NCI-H526 (cell line): ENCODE data around the gene TMEM79.

ENCODE experiments used
- DNase-seq, 2 experiments: peaks; one replicate each; lab custom pipeline; 2025; lab: John Stamatoyannopoulos, UW

The TMEM79 gene, protein sequence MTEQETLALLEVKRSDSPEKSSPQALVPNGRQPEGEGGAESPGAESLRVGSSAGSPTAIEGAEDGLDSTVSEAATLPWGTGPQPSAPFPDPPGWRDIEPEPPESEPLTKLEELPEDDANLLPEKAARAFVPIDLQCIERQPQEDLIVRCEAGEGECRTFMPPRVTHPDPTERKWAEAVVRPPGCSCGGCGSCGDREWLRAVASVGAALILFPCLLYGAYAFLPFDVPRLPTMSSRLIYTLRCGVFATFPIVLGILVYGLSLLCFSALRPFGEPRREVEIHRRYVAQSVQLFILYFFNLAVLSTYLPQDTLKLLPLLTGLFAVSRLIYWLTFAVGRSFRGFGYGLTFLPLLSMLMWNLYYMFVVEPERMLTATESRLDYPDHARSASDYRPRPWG

DNA sequence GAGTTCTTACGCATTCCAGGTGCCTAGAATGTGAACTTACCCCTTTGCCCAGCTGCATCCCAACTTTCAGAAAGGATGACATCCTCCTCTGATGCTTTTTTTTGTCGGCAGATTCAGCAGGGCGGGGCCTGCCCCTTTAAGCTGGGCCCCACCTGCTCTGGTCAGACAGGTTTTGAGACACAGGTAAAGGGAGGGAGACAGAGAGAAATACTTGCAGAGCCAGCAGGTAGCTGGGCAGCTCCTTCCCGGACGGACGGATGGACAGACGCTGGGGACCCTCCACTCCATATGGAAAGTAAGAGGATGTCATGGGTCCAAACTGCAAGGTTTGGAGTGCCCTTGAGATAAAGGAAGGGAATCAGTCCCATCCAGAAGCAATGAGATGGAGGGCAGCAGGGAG lies at the start of gene TMEM79:
TMEM79 (plus strand) TSS at position 214 of the 400 bp plus-strand sequence. CDS start 902 bp downstream, outside the sequence.
- DNase-seq, result peak; percentile 18 to 66

DNA sequence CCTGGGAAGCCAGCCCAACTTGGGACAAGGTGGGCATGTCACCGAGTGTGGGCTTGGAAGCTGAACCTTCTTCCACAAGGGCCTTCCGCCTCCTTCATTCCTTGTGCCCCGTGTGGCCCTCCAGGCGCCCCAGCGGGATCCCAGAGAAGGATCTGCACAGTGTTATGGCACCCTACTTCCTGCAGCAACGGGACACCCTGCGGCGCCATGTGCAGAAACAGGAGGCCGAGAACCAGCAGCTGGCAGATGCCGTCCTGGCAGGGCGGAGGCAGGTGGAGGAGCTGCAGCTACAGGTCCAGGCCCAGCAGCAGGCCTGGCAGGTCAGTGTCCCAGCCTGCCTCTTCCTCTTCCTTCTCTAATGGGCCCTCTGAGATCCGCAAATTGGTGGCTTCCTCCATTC lies 48.0 kb upstream of the TMEM79 start:
- no peak for DNase-seq

DNA sequence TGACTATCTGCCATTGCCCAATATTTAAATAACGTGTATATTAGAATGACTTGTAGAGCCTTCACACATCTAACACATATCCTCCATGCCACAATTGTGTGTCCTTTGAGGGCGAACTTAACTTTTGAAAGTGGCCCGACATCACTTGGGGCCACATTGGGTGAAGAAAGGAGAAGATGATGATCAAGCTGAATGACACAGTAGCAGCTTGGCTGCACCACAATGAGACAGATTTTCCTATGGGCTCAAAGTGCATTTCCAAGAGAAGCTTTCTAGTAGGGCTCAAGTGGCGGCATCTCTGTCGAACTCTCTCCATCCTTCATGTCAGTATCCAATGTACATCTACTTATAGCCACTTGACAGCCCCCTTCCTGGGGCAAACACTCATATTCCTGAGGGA lies 45.9 kb upstream of the TMEM79 start:
- DNase-seq, result no peak

DNA sequence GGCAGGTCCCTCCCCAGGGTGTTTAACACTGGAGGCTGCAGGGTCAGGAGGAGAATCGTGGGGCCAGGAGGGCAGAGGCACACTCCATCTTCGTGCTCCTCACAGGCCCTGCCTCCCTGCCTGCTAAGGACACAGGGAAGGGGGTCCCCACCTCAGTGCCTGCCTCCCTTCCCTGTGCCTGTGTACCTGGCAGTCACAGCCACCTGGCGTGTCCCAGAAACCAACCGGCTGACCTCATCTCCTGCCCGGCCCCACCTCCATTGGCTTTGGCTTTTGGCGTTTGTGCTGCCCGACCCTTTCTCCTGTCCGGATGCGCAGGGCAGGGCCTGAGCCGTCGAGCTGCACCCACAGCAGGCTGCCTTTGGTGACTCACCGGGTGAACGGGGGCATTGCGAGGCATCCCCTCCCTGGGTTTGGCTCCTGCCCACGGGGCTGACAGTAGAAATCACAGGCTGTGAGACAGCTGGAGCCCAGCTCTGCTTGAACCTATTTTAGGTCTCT lies 42.8 kb upstream of the TMEM79 start:
- DNase-seq, result no peak

DNA sequence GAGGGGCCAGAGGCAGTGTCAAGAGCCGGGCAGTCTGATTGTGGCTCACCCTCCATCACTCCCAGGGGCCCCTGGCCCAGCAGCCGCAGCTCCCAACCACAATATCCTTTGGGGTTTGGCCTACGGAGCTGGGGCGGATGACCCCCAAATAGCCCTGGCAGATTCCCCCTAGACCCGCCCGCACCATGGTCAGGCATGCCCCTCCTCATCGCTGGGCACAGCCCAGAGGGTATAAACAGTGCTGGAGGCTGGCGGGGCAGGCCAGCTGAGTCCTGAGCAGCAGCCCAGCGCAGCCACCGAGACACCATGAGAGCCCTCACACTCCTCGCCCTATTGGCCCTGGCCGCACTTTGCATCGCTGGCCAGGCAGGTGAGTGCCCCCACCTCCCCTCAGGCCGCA lies 42.2 kb upstream of the TMEM79 start, which contains the start of gene BGLAP:
BGLAP (plus strand) TSS at position 259 of the 400 bp plus-strand sequence; CDS start at position 307, 48 bp downstream.
- DNase-seq, result no peak

DNA sequence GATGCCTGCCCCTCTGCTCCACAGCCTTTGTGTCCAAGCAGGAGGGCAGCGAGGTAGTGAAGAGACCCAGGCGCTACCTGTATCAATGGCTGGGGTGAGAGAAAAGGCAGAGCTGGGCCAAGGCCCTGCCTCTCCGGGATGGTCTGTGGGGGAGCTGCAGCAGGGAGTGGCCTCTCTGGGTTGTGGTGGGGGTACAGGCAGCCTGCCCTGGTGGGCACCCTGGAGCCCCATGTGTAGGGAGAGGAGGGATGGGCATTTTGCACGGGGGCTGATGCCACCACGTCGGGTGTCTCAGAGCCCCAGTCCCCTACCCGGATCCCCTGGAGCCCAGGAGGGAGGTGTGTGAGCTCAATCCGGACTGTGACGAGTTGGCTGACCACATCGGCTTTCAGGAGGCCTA lies 41.4 kb upstream of the TMEM79 start:
- no peak for DNase-seq

DNA sequence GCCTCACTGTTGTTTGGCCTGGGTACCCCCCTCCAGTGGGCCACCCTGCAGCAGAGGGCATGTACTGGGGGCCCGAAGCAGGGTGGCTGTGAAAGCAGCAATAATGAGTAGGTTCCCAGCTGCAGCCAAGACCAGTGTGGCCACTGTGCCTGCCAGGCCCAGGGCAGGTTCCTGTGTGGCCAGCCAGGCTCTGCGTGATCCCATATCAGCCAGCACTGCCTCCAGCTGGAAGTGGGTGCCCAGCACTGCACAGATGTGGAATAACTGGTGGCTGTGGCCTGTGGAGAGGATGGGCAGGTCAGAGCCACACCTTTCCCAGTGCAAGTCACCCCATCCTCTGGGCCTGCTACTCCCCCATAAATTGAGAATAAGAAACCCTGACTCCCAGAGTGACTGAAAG lies 40.0 kb upstream of the TMEM79 start:
- DNase-seq, result no peak

DNA sequence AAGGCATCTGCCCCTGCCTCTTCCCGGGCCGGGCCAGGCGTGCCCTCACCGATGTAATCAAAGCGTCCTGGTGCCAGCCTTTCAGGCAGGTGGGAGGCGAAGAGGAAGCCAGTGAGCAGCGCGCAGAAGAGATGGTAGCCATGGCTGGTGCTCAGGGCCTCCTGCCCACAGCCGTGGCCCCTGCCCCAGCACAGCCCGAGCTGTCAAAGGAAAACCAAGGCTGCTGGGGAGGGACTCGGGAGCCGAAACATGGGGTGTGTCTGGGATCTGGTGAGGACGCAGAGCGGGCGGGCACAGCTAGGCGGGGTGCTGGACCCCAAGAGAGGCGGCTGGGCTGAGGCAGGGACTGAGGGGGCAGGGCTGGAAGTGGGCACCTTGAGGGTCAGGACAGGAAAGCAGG lies 39.4 kb upstream of the TMEM79 start:
- no peak for DNase-seq

DNA sequence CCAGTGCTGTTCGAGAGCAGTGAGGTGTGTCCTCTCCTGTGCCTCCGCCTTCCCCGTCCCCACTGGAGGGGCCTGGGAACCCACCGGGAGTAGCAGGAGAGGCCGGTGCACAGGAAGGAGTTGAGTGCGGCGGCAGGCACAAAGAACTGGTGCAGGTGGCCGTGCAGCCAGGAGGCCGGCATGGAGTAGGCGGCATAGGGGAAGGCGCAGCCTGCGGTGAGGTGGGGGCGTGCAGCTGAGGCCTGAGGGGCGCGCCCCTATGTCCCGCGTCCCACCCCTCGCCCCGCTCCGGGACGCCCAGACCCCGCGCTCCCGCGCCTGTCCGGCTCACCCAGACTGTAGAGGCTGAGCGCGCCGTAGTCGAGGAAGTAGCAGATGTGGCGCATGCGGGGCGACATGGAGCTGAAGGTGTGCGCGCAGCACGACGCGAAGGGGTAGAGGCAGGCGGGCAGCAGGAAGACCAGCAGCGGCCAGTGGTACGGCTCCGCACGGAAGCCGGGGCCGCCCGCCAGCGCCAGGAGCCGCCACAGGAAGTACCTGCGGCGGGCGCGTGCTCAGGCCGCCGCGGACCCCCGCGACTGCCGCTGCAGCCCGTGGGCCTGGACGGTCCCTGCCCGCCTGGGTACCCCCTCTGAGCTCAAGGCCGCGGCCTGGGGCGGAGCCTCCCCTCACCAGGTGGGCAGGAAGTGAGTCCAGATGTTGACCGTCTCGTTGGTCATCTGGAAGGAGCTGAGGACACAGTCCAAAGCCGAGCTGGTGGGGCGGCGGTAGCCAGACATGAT lies 38.5 kb upstream of the TMEM79 start:
- DNase-seq, result peak; percentile 39 to 86

DNA sequence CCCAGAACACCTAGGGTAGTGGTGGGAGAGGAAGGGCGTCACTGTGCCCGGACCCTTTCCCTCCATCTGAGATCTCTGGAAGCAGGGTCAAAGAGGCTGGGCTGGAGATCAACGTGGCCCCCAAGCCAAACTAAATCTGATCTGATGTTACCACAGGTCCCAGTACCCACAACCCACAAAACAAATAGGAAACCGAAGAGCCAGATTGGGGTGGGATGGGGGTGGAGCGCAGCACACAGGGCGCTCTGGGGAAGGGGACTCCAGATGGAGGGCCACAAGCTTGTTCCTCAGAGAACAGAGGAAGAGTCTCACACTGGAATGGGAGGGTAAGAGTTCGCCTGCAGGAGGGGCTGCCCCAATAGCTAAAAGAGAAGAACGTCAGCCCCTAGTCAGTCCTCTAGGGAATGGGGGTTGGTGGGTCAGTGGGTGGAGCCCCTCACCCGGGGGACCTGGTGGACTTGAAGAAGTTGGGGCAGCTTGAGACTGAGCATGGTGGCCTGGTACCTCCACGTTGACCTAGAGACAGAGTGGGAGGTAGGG lies 37.8 kb upstream of the TMEM79 start:
- DNase-seq, result peak in 1 of 2 experiments; percentile 55

DNA sequence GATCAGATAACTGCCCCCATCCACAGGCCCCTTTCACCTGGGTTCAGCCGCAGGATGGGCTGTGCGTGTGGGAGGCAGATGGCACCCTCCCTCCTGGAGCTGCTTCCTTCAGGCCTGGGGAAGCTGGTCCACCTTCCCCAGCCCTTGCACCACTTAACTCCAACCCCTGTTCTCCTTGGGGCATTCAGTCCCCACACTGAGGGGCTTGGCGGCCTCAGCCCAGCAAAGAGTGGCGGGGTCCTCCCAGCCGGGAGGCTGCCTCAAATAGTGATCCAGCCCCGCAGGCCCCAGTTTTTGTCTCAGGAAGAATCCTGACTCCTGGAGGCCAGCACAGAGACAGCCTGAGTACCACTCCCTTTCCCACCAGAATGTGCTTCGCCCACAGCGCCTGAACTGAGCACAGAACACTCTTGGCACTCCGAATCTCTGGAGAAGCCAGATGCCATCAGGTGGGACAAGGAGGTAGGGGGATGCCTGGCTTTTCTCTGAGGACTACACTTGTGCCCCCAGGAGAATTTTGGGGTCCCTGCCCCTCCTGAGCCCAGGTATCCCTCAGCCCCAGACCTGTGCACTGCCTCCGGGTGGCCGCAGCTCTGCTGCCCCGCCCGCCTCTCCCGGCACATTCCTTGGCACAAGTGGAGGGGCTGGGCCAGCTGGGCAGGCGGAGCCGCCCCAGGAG lies 37.2 kb upstream of the TMEM79 start:
- DNase-seq, result peak in 1 of 2 experiments; percentile 54

DNA sequence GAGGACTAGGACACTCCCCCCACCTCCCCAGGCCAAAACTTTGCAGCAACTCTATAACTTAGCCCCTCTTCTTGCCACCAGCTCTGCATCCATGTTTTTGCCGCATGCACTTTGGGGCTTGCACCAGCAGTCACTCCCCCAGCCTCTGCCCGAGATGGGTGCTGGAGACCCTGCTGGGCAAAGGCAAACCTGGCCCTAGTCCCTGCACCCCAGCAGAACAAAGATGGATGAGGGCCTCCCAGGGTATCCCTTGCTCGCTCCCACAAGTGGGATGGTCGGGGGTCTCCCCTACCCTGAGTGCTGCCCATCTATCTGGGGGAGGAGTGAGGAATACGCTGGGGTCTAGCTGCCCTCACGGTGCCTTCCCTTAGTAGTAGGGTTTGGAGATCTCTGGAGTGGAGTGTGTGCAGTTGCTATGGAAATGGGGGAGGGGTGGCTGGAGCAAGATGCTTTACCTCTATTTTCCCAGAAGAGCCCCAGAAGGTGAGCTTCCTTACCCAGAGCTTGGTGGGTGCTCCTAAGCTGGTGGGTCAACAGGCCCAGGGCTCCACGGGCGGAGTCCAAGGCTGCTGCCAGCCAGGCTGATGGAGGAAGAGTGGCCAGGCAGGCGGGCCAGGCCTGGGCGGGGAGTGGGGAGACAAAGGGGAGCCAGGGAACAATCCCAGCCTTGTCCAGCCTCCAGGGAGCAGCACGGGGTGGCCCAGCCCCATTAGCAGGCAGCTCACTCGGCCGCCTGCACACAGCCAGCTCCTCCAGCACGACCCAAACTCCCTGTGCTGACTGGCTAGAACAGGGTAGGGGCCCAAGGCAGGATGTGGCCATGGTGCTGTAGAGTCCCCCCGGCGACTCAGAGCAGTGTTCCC lies 36.4 kb upstream of the TMEM79 start, which contains the start of gene PAQR6:
PAQR6 (minus strand) TSS at position 597 of the 863 bp plus-strand sequence. CDS start 1,325 bp downstream, outside the sequence.
- DNase-seq, result peak in 1 of 2 experiments; percentile 64

DNA sequence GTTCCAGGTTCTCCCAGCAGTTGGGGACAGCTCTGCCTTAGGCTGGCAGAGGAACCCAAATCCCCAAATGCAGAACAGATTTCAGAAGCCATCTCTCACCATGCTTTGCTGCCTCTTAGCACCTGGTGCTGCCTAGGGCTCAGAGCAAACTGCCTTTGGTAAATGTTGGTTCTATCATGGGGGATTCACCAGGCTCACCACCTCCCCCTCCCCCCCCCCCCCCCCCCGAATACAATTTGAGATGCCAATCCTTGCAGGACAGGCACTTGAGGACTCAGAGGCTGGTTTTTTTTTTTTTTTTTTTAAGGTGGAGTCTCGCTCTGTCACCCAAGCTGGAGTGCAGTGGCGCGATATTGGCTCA lies 35.8 kb upstream of the TMEM79 start:
- DNase-seq, result no peak

DNA sequence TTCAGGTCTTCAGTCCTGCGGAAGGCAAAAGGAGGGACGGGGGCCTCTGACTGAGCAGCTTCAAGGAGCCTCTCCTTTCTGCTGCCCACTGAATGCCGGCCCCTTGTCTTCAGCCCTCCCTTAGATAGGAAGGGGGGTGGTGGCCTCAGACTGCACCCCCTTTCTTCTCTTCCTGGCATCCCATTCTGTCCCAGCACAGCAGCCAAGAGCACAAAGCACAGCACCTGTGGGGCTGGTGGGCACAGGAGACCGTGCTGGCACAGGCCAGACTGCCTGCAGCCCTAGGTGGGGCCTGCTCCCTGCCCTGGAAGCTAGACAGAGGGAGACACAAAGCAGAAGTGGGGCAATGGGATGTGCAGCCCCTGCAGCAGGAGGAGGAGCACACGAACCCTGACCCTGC lies 34.5 kb upstream of the TMEM79 start:
- no peak for DNase-seq

DNA sequence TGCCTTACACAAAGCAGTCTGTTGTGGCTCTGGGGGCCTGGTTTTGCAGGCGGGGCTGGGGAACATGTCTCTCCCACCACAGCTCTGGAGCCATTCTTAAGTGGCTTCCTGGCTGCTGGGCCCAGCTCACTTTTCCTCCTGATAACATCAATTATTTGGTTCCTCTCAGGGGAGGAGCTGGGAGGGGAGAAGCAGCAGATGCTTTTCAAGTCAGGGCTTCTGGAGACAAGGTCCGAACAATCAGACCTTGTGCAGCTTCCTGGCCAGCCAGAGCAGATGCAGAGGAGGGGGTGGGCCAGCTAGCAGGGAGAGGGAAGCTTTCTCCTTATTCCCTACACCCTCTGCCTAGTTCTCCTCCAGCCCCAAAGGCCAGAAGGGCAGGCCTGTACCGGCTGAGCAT lies 32.6 kb upstream of the TMEM79 start:
- no peak for DNase-seq

DNA sequence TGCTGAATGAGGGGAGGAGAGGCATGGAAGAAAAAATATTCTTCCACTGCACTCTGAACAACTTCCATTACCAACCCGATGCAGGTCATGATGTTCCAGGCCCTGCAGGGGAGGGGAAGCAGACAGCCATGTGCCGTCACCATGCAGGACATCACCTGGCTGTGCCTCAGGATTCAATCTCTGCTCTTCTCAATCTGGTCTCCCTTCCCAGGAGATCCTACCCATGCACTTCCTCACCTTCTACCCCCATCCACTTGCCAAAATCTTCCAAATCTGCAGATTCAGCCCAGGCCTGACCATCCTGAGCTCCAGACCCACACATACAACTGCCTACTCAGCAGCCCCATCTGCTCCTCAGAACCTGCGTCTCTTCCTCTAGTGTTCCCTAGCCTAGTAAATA lies 30.5 kb upstream of the TMEM79 start:
- no peak for DNase-seq

DNA sequence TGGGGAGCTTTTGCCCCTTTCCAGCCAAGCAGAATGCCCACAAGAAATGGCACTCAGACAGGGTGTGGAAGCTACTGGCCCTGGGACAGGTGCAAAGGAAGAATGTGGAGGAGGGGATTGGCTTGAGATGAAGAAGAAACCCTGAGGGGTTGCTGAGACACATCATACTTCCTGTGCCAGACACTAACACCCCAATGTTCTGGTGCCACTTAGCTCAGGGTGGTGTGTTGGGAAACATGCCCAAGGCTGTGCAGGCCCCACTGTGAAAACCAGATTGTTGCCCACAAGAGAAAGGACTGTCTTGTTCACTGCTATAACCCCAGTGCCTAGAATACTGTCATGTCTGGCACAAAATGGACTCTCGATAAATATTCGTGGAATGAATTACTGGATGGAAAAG lies 26.4 kb upstream of the TMEM79 start:
- no peak for DNase-seq

DNA sequence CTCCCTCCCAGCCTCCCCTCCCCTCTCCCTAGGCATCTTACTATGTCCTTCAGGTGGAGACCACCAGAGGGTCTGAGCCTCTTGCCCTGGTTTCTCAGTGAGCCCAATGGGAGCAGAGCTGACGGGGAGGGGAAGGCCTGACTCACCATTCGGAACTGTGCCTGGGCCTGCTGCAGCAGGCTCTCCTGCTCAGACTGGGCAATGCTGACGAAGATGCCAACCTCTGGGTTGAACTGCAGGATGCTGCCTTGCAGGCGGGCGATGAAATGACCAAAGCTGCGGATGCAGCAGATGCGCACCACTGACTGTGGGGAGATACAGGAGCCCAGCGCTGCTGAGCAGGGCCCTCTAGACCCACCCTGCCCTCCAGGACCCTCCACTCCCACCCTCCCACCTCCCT lies 25.3 kb upstream of the TMEM79 start:
- no peak for DNase-seq

DNA sequence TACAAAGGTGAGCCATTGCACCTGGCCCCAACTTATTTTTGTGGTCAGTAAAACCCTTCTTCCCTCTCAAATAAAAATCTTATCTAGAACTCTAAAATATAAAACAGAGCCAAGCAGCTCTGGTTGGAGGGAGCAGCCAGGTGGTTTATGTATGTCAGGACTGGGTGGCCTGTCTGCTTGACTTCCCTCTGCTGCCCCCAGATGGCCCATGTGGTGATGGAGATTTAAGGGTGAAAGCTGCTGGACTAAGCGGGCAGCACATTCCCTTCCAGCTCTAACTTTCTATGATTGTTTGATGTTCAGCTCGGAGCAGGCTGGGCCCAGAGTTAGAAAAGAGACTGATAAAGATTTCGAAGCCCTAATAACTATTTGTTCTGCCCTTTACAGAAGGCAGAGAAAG lies 24.3 kb upstream of the TMEM79 start:
- DNase-seq, result no peak

DNA sequence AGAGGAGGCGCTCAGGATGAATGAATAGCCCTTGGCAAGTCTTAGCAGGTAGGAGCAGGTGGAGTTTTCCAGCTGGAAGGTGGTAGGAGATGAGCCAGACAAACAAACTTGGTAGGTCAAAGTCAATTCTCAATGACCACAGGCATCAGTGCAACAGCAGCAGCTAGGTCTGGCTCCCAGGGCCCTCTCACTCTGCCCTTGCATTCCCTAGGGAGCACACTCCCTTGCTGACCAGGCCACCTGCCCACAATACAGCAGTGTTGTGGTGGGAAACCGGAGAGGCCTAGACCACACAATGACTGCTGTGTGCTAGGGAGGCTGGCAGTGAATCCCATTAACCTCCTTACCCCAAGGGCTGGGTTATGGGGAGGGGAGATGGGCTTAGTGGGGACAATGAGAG lies 23.2 kb upstream of the TMEM79 start:
- DNase-seq, result peak; percentile 38 to 44
